Loucy (cell line): ENCODE results near the gene APELA.

Source experiments
- H2AFZ ChIP-seq: fragments of 200-600 bp; sonication (generic); 2 replicates; pipeline ENCODE4 v1.6.0; 2016; ENCODE audit warnings: antibody characterized with exemption, mild to moderate bottlenecking, low read length, moderate library complexity
- H3F3A ChIP-seq: fragments of 200-600 bp; 2 replicates; pipeline ENCODE4 v1.6.0; 2016; ENCODE audit warnings: antibody characterized with exemption, low read depth, mild to moderate bottlenecking
- H3K27me3 ChIP-seq: fragments of 200-600 bp; sonication (generic); 2 replicates; pipeline ENCODE4 v1.6.1; 2014; ENCODE audit warnings: low read length, mild to moderate bottlenecking; ENCODE audit not compliant: insufficient read depth, poor library complexity, severe bottlenecking
- H3K36me3 ChIP-seq: fragments of 200-600 bp; sonication (generic); 2 replicates; pipeline ENCODE4 v1.6.1; 2016; ENCODE audit warnings: low read length; ENCODE audit not compliant: insufficient read depth
- H3K4me1 ChIP-seq: fragments of 200-600 bp; sonication (generic); 2 replicates; pipeline ENCODE4 v1.5.1; 2014; ENCODE audit warnings: low read length, mild to moderate bottlenecking; ENCODE audit not compliant: insufficient read depth, poor library complexity, severe bottlenecking
- H3K4me2 ChIP-seq: fragments of 200-600 bp; sonication (generic); 2 replicates; pipeline ENCODE4 v1.6.0; 2014; ENCODE audit warnings: antibody characterized with exemption, low read length, low read depth, mild to moderate bottlenecking; ENCODE audit not compliant: poor library complexity, severe bottlenecking
- H3K4me3 ChIP-seq: fragments of 200-600 bp; sonication (generic); 2 replicates; pipeline ENCODE4 v1.5.1; 2014; ENCODE audit warnings: low read length, mild to moderate bottlenecking, mixed read lengths; ENCODE audit not compliant: poor library complexity, severe bottlenecking
- H3K79me2 ChIP-seq: fragments of 200-600 bp; sonication (generic); 2 replicates; pipeline ENCODE4 v1.6.1; 2014; ENCODE audit warnings: low read length; ENCODE audit not compliant: insufficient read depth
- H3K9ac ChIP-seq: fragments of 200-600 bp; sonication (generic); 2 replicates; pipeline ENCODE4 v1.6.0; 2014; ENCODE audit warnings: mild to moderate bottlenecking, low read depth, low read length, moderate library complexity; ENCODE audit not compliant: poor library complexity, severe bottlenecking
- H3K9me2 ChIP-seq: fragments of 200-600 bp; sonication (generic); replicated peaks from 2 replicates; pipeline ENCODE4 v1.6.1; 2016; ENCODE audit warnings: low read depth, low read length, mixed read lengths
- H3K9me3 ChIP-seq: fragments of 200-600 bp; sonication (generic); 2 replicates; pipeline ENCODE4 v1.6.1; 2014; ENCODE audit warnings: mild to moderate bottlenecking, antibody characterized with exemption, low read length, low read depth; ENCODE audit not compliant: insufficient read depth
- H4K20me1 ChIP-seq: fragments of 200-600 bp; sonication (generic); 2 replicates; pipeline ENCODE4 v1.6.0; 2014; ENCODE audit warnings: antibody characterized with exemption, low read length, mild to moderate bottlenecking; ENCODE audit not compliant: insufficient read depth, poor library complexity, severe bottlenecking
- EZH2phosphoT487 ChIP-seq: fragments of 200-600 bp; IDR thresholded peaks from 2 replicates; pipeline ENCODE4 v1.6.1; 2018; ENCODE audit warnings: antibody characterized with exemption, mild to moderate bottlenecking, moderate library complexity, borderline replicate concordance
- TF ChIP-seq, protein P1 (sequence below): fragments of 200-600 bp; sonication (generic); conservative IDR thresholded peaks from 2 replicates; pipeline ENCODE4 v1.5.1; 2014; ENCODE audit warnings: mild to moderate bottlenecking, antibody characterized with exemption, low read length

Gene APELA

GRCh38 chr4:164876700-164877324 is at the start of gene APELA:
Gene APELA, plus strand, starts transcription at chr4:164877178. Its CDS starts 154 bp downstream, at chr4:164877332.
- H2AFZ ChIP-seq, result no peak within 1 kb of the TSS

DNA sequence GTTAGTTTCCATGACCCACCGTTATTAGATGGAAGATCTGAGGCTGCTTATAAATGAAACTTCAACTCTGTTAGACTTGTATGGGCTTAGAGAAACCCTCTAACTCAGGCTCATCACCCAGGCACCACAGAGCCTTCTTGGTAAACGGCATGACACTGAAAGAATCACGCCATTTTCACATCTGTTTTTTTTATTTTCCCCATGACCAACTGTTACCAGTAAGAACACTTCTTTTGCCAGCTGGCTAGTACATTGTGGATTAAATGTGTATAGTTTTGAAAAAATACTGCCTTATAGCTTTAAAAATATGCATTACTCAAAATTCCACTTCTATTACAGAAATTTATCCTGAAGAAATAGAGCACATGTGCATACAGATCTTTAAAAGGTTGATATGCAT is 48.0 kb upstream of the APELA start:
- Histone ChIP-seq H3K27me3 (no peaks in the 10 kb centered on the region), H3K79me2 (no peaks in the 10 kb centered on the region), H3K9ac (no peak overlapping the region), H3K36me3 (no peaks in the 10 kb centered on the region), H2AFZ (no peak overlapping the region), H3K9me3 (no peaks in the 10 kb centered on the region), H3F3A (no peaks in the 10 kb centered on the region), H3K9me2 (no peaks in the 10 kb centered on the region), H3K4me2 (no peak overlapping the region), H4K20me1 (no peaks in the 10 kb centered on the region), H3K4me3 (no peak overlapping the region), H3K4me1 (no peaks in the 10 kb centered on the region)
- TF ChIP-seq EZH2phosphoT487, result no peak
- TF ChIP-seq, protein P1, sequence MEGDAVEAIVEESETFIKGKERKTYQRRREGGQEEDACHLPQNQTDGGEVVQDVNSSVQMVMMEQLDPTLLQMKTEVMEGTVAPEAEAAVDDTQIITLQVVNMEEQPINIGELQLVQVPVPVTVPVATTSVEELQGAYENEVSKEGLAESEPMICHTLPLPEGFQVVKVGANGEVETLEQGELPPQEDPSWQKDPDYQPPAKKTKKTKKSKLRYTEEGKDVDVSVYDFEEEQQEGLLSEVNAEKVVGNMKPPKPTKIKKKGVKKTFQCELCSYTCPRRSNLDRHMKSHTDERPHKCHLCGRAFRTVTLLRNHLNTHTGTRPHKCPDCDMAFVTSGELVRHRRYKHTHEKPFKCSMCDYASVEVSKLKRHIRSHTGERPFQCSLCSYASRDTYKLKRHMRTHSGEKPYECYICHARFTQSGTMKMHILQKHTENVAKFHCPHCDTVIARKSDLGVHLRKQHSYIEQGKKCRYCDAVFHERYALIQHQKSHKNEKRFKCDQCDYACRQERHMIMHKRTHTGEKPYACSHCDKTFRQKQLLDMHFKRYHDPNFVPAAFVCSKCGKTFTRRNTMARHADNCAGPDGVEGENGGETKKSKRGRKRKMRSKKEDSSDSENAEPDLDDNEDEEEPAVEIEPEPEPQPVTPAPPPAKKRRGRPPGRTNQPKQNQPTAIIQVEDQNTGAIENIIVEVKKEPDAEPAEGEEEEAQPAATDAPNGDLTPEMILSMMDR, result no peak

More at GRCh38 chr4:164876700-164877324, at the start of gene APELA:
- no peaks in the 10 kb centered on the region for H4K20me1 ChIP-seq
- H3F3A ChIP-seq, result no peaks in the 10 kb centered on the region
- no peak for TF ChIP-seq EZH2phosphoT487
- TF ChIP-seq, protein P1, result no peak
- no peaks in the 10 kb centered on the region for H3K36me3 ChIP-seq
- no peaks in the 10 kb centered on the region for H3K27me3 ChIP-seq
- no peaks in the 10 kb centered on the region for H3K4me1 ChIP-seq
- no peak within 1 kb of the TSS for H3K4me2 ChIP-seq
- no peaks in the 10 kb centered on the region for H3K9me3 ChIP-seq
- H3K4me3 ChIP-seq, result no peak within 1 kb of the TSS
- no peak within 1 kb of the TSS for H3K9ac ChIP-seq
- H3K79me2 ChIP-seq, result no peaks in the 10 kb centered on the region
- H3K9me2 ChIP-seq, result no peaks in the 10 kb centered on the region

DNA sequence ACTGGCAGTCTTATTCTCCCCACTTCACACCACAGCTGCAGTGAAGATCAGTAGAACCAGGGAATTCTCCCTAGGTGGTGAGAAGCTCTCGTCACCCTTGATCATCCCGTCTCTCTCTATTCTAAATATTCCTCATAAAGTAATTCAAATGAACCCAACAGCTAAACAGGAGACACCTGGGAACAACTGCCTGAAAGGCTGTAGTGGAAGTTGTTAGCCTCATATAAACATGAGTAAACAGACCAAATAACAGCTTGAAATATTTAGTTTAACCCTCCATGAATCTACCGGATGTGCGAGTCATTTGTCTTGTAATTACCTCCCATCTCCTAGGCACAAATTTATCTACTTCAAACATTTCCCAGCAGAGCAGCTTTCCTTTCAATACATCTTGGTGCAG is 30.4 kb upstream of the APELA start:
- H3K4me1 ChIP-seq, result no peaks in the 10 kb centered on the region

More for the DNA sequence above, 30.4 kb upstream of the APELA start:
- no peaks in the 10 kb centered on the region for H4K20me1 ChIP-seq
- H2AFZ ChIP-seq, result no peak overlapping the region
- no peaks in the 10 kb centered on the region for H3F3A ChIP-seq
- no peaks in the 10 kb centered on the region for H3K27me3 ChIP-seq
- TF ChIP-seq EZH2phosphoT487, result no peak
- TF ChIP-seq, protein P1, result no peak
- no peaks in the 10 kb centered on the region for H3K9me3 ChIP-seq
- no peak overlapping the region for H3K9ac ChIP-seq
- H3K9me2 ChIP-seq, result no peaks in the 10 kb centered on the region
- H3K79me2 ChIP-seq, result no peaks in the 10 kb centered on the region
- H3K4me3 ChIP-seq, result no peak overlapping the region
- H3K36me3 ChIP-seq, result no peaks in the 10 kb centered on the region
- H3K4me2 ChIP-seq, result no peak overlapping the region
